A549 (cell line): Measurements from ENCODE around the gene PDE1C.

Experiments
- CHD4 ChIP-seq: fragments of 200-600 bp; sonication (generic); IDR thresholded peaks from 2 replicates; pipeline ENCODE4 v1.6.1; 2016; ENCODE audit warnings: antibody characterized with exemption, mild to moderate bottlenecking, borderline replicate concordance
- CTCF ChIP-seq: fragments of >200 bp; sonication (Bioruptor Twin); formaldehyde crosslinking; IDR thresholded peaks from 3 replicates; pipeline ENCODE4 v1.5.1; 2016
- EP300 ChIP-seq, 2 experiments: fragments of >200 bp; sonication (Bioruptor Twin); formaldehyde crosslinking; IDR thresholded peaks; 2 replicates in 1 of 2; 3 replicates in 1 of 2; pipeline ENCODE4 v1.6.1; 2016 to 2017
- ZC3H11A ChIP-seq: fragments of 450-650 bp; IDR thresholded peaks from 2 replicates; pipeline ENCODE4 v1.6.1; 2014; ENCODE audit warnings: antibody characterized with exemption, mild to moderate bottlenecking
- TF ChIP-seq, protein P1 (sequence below): IDR thresholded peaks from 2 replicates; pipeline ENCODE4 v1.6.1; 2012

- TF ChIP-seq ZC3H11A (no peak), CTCF (no peak), EP300 (IDR thresholded peaks at IDR 0.05) (no peak), CHD4 (no peak)
- TF ChIP-seq, protein P1, sequence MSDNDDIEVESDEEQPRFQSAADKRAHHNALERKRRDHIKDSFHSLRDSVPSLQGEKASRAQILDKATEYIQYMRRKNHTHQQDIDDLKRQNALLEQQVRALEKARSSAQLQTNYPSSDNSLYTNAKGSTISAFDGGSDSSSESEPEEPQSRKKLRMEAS: no peak
Observed at GRCh38 chr7:31786326-31786725, 283.9 kb downstream of the PDE1C start.
